ENCODE results near the gene SPTLC1. TPM values are rescaled to one million over a fixed set of nuclear protein-coding genes. Genes with fewer than 3 reads are reported as not detected.
"Not testable (repeated sequence)": the region's sequence is repeated elsewhere in the genome, so short reads cannot be mapped to it uniquely, and the experiment has no call there.

Gene SPTLC1
- total RNA-seq, 4 donors from 2014 or later = 105 to 115 (median 109) TPM

- H3K9me3 ChIP-seq = no peaks in the 10 kb centered on the region
- H3K4me1 ChIP-seq = no peaks in the 10 kb centered on the region
- DNase-seq (ENCODE audit: low spot score in 2 of 2) = peak in 1 of 2 donors; percentile 18
- no peak overlapping the region for H3K4me3 ChIP-seq
- peaks cover 6% of the 10 kb centered on the region for H3K27me3 ChIP-seq
- WGBS = 86% methylated on average over 5 of the region's 5 CpGs
- H3K36me3 ChIP-seq = no peaks in the 10 kb centered on the region
- H3K27ac ChIP-seq = no peak overlapping the region
- TF ChIP-seq EP300 (IDR thresholded peaks at IDR 0.05) (no peak), POLR2A (IDR thresholded peaks at IDR 0.05) (no peak), CTCF (IDR thresholded peaks at IDR 0.05) (no peak)
Observed at GRCh38 chr9:92159058-92159457, 43.8 kb upstream of the SPTLC1 start.

GRCh38 chr9:92158097-92158601 is 42.9 kb upstream of the SPTLC1 start:
- H3K36me3 ChIP-seq = no peaks in the 10 kb centered on the region
- no peak for DNase-seq (ENCODE audit: low spot score in 2 of 2)
- TF ChIP-seq POLR2AphosphoS5 (IDR thresholded peaks at IDR 0.05) (no peak), CTCF (IDR thresholded peaks at IDR 0.05) (no peak), EP300 (IDR thresholded peaks at IDR 0.05) (no peak), POLR2A (IDR thresholded peaks at IDR 0.05) (no peak)
- peaks cover 4% of the 10 kb centered on the region for H3K27me3 ChIP-seq
- H3K27ac ChIP-seq = no peak overlapping the region
- H3K4me3 ChIP-seq = no peak overlapping the region
- WGBS = 74% methylated on average over 10 of the region's 10 CpGs
- no peaks in the 10 kb centered on the region for H3K4me1 ChIP-seq
- no peaks in the 10 kb centered on the region for H3K9me3 ChIP-seq

- not testable (repeated sequence) for H3K9me3 ChIP-seq, H3K4me3 ChIP-seq, H3K27me3 ChIP-seq, H3K36me3 ChIP-seq, H3K27ac ChIP-seq
- peaks cover 13% of the 10 kb centered on the region for H3K4me1 ChIP-seq
- peak in 1 of 2 donors; percentile 30 for DNase-seq (ENCODE audit: low spot score in 2 of 2)
- 82% methylated on average over 12 of the region's 12 CpGs for WGBS
Observed at GRCh38 chr9:92155736-92156135, 40.5 kb upstream of the SPTLC1 start.

- H3K27me3 ChIP-seq = peaks cover 2% of the 10 kb centered on the region
- H3K4me3 ChIP-seq = no peak overlapping the region
- H3K4me1 ChIP-seq = peaks cover 13% of the 10 kb centered on the region
- DNase-seq (ENCODE audit: low spot score in 2 of 2) = peak in 1 of 2 donors; percentile 53
- 90% methylated on average over 12 of the region's 12 CpGs for WGBS
- H3K9me3 ChIP-seq = no peaks in the 10 kb centered on the region
- TF ChIP-seq POLR2AphosphoS5 (IDR thresholded peaks at IDR 0.05) (no peak), POLR2A (IDR thresholded peaks at IDR 0.05) (no peak), CTCF (IDR thresholded peaks at IDR 0.05) (no peak), EP300 (IDR thresholded peaks at IDR 0.05) (no peak)
- no peak overlapping the region for H3K27ac ChIP-seq
- no peaks in the 10 kb centered on the region for H3K36me3 ChIP-seq
Observed at GRCh38 chr9:92155221-92155620, 40.0 kb upstream of the SPTLC1 start.

- WGBS = 73% methylated on average over 10 of the region's 10 CpGs
- H3K4me3 ChIP-seq; H3K9me3 ChIP-seq; DNase-seq (ENCODE audit: low spot score in 2 of 2); H3K36me3 ChIP-seq; H3K27ac ChIP-seq; H3K27me3 ChIP-seq: not testable (repeated sequence)
- peaks cover 13% of the 10 kb centered on the region for H3K4me1 ChIP-seq
Observed at GRCh38 chr9:92153466-92154415, 38.5 kb upstream of the SPTLC1 start.

- WGBS = 54% methylated on average over 15 of the region's 15 CpGs
- no peak for TF ChIP-seq POLR2A (IDR thresholded peaks at IDR 0.05)
- TF ChIP-seq EP300 (IDR thresholded peaks at IDR 0.05) = no peak
- TF ChIP-seq POLR2AphosphoS5 (IDR thresholded peaks at IDR 0.05) = no peak
- no peak for TF ChIP-seq CTCF (IDR thresholded peaks at IDR 0.05)
- no peak for DNase-seq (ENCODE audit: low spot score in 2 of 2)
Observed at GRCh38 chr9:92151691-92152393, 36.6 kb upstream of the SPTLC1 start.

GRCh38 chr9:92150501-92151470 is 35.6 kb upstream of the SPTLC1 start:
- WGBS = 69% methylated on average over 7 of the region's 7 CpGs
- not testable (repeated sequence) for H3K36me3 ChIP-seq; H3K27ac ChIP-seq; H3K27me3 ChIP-seq; DNase-seq (ENCODE audit: low spot score in 2 of 2); H3K4me3 ChIP-seq; H3K9me3 ChIP-seq
- H3K4me1 ChIP-seq = peaks cover 32% of the 10 kb centered on the region

More at GRCh38 chr9:92151691-92152393, 36.6 kb upstream of the SPTLC1 start:
- Histone ChIP-seq H3K9me3 (no peaks in the 10 kb centered on the region), H3K27ac (no peak overlapping the region), H3K36me3 (no peaks in the 10 kb centered on the region), H3K27me3 (no peaks in the 10 kb centered on the region), H3K4me1 (peaks cover 24% of the 10 kb centered on the region), H3K4me3 (no peak overlapping the region)
